HepG2 (cell line): ENCODE results near the gene NAT14. TPM values are rescaled to one million over a fixed set of nuclear protein-coding genes. Genes with fewer than 3 reads are reported as not detected.

Experiments
- BHLHE40 ChIP-seq: IDR thresholded peaks from 2 replicates; pipeline ENCODE4 v1.6.1; 2011; ENCODE audit warnings: low read length, improper control_type of control experiment
- ELF1 ChIP-seq: sonication (generic); formaldehyde crosslinking; IDR thresholded peaks from 2 replicates; pipeline ENCODE4 v1.4.0; 2020; ENCODE audit warnings: missing genetic modification reagents
- ETS1 ChIP-seq: sonication (generic); formaldehyde crosslinking; IDR thresholded peaks from 2 replicates; pipeline ENCODE4 v1.4.0; 2020; ENCODE audit warnings: missing genetic modification reagents
- GLI4 ChIP-seq: sonication (generic); formaldehyde crosslinking; IDR thresholded peaks from 2 replicates; pipeline ENCODE4 v1.5.1; 2020; ENCODE audit warnings: missing genetic modification reagents, mild to moderate bottlenecking, moderate library complexity, borderline replicate concordance
- GMEB2 ChIP-seq: IDR thresholded peaks from 2 replicates; pipeline ENCODE4 v1.6.1; 2016; ENCODE audit warnings: missing biosample characterization, missing genetic modification reagents, low read depth
- KLF6 ChIP-seq: IDR thresholded peaks from 2 replicates; pipeline ENCODE4 v1.8.0; 2016; ENCODE audit warnings: missing biosample characterization, missing genetic modification reagents
- MATR3 ChIP-seq: sonication (generic); formaldehyde crosslinking; IDR thresholded peaks from 2 replicates; pipeline ENCODE4 v1.4.0; 2020; ENCODE audit warnings: missing genetic modification reagents
- MYNN ChIP-seq: sonication (generic); formaldehyde crosslinking; IDR thresholded peaks from 2 replicates; pipeline ENCODE4 v1.4.0; 2020; ENCODE audit warnings: mild to moderate bottlenecking, low read depth, missing genetic modification reagents
- NFE2L1 ChIP-seq: sonication (generic); formaldehyde crosslinking; IDR thresholded peaks from 2 replicates; pipeline ENCODE4 v1.4.0; 2020; ENCODE audit warnings: missing genetic modification reagents, mild to moderate bottlenecking, borderline replicate concordance
- PLRG1 ChIP-seq: fragments of 450-650 bp; conservative IDR thresholded peaks from 2 replicates; pipeline ENCODE4 v1.6.1; 2016
- RARA ChIP-seq: IDR thresholded peaks from 2 replicates; pipeline ENCODE4 v1.6.1; 2016; ENCODE audit warnings: missing genetic modification reagents, missing compliant biosample characterization
- RARG ChIP-seq: sonication (generic); formaldehyde crosslinking; IDR thresholded peaks from 2 replicates; pipeline ENCODE4 v1.4.0; 2020; ENCODE audit warnings: low read depth, mild to moderate bottlenecking, missing genetic modification reagents
- STAT5B ChIP-seq: sonication (generic); formaldehyde crosslinking; IDR thresholded peaks from 2 replicates; pipeline ENCODE4 v1.4.0; 2020; ENCODE audit warnings: missing genetic modification reagents
- ZBED4 ChIP-seq: sonication (generic); formaldehyde crosslinking; IDR thresholded peaks from 2 replicates; pipeline ENCODE4 v1.4.0; 2020; ENCODE audit warnings: missing genetic modification reagents, borderline replicate concordance
- ZNF138 ChIP-seq: sonication (generic); formaldehyde crosslinking; IDR thresholded peaks from 2 replicates; pipeline ENCODE4 v1.5.0; 2020; ENCODE audit warnings: mild to moderate bottlenecking, low read depth, missing genetic modification reagents
- ZNF501 ChIP-seq: sonication (generic); formaldehyde crosslinking; IDR thresholded peaks from 2 replicates; pipeline ENCODE4 v1.5.1; 2020; ENCODE audit warnings: mild to moderate bottlenecking, moderate library complexity, missing genetic modification reagents
- ZNF639 ChIP-seq: conservative IDR thresholded peaks from 2 replicates; pipeline ENCODE4 v1.6.1; 2018; ENCODE audit warnings: missing genetic modification reagents
- polyA plus RNA-seq, 8 experiments: library from polyadenylated mRNA; depleted of rRNA in 3 of 8; stranded (reverse) in 7 of 8; unstranded in 1 of 8; fragments of >200 nt; fragmentation: Illumina TruSeq in 4 of 8; extraction: Trizol in 4 of 8; gene quantifications; 2 replicates each; pipeline versions ENCODE4 v1.2.1 to v1.2.3, GENCODE V29; 2011 to 2016; ENCODE audit warnings: low read depth in 4 of 8, missing spikeins in 1 of 8, mixed read lengths in 1 of 8; ENCODE audit not compliant: insufficient read depth in 1 of 8
- total RNA-seq, 5 experiments: library from RNA; depleted of rRNA; stranded (reverse); fragments of >200 nt; fragmentation: Illumina TruSeq; extraction: Trizol; gene quantifications; 2 replicates each; pipeline ENCODE4 v1.2.3, GENCODE V29; 2016; ENCODE audit warnings: low read depth in 1 of 5

Gene NAT14
- total and polyA plus RNA-seq, 2 of the 13 experiments (the other 11 are each of a cell fraction or from before 2014, with no cell fraction given), result 20.7 to 22.3 TPM

GRCh38 chr19:55503502-55504251, 18.7 kb downstream of the NAT14 start (continued):
- no peak for TF ChIP-seq ZBED4 (CRISPR knock-in tag)
- no peak for TF ChIP-seq GLI4 (CRISPR knock-in tag)
- TF ChIP-seq ZNF138 (CRISPR knock-in tag), result no peak
- no peak for TF ChIP-seq PLRG1
- TF ChIP-seq MATR3 (CRISPR knock-in tag), result no peak
- TF ChIP-seq RARA (CRISPR knock-in tag), result no peak
- TF ChIP-seq GMEB2, result no peak
- no peak for TF ChIP-seq ZNF501 (CRISPR knock-in tag)
- TF ChIP-seq ZNF639 (CRISPR knock-in tag), result no peak
- TF ChIP-seq ETS1 (CRISPR knock-in tag), result no peak
- TF ChIP-seq RARG (CRISPR knock-in tag), result no peak
- TF ChIP-seq KLF6, result peak; percentile 75; the same call in 1 of the 2 replicates
- no peak for TF ChIP-seq NFE2L1 (CRISPR knock-in tag)
- no peak for TF ChIP-seq STAT5B
- TF ChIP-seq MYNN, result no peak
- peak; percentile 80 for TF ChIP-seq ELF1 (CRISPR knock-in tag)
- peak; percentile 81 for TF ChIP-seq BHLHE40
